NOMO-1 treated with dmso at 0.1 percent for 144 hours (cell line): Measurements from ENCODE around the gene DOCK1.

ENCODE experiments used
- DNase-seq: peaks from one replicate; lab custom pipeline; 2025; ENCODE audit not compliant: unreplicated experiment; lab: John Stamatoyannopoulos, UW

Gene DOCK1

GRCh38 chr10:127337801-127338200 lies 432.6 kb downstream of the DOCK1 start:
- DNase-seq = no peak

GRCh38 chr10:127338399-127339110 lies 433.3 kb downstream of the DOCK1 start:
- no peak for DNase-seq

- DNase-seq = no peak
Measured at GRCh38 chr10:127343821-127344220, 438.6 kb downstream of the DOCK1 start.

- DNase-seq = no peak
Measured at GRCh38 chr10:127344346-127344745, 439.1 kb downstream of the DOCK1 start.

DNA sequence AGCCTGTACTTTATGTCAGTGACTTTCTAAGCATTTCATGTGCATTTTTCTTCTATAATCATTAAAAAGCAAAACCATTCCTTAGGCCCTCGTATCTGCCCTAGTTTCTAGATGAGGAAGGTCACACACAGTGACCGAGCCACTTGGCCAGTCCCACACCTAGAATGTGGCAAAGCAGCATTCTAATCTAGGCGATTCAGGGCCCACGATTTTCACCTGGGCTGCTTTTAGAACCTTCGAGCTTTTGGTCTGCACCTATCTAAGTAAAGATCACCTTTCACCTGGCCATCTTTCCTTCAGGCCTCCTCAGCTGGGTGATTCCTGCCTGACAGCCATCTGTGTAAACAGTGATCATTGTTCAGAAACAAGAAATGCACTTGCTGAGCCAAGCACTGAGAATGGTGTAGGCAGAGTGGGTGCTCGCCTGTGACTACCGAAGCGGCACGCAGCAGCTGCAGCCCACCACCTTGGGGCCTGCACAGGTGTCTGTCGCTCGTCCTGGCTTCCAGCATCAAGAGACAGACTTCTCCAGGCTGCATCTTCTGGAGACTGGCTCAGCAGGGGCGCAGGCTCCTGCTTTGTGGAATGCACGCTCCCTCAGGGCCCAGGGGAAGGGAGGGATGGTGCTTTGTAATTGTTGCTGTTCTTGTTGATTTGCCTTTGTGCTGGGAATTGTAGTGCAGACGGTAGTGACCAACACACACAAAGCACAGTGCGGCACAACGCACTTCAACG lies 440.2 kb downstream of the DOCK1 start:
- DNase-seq = no peak

- no peak for DNase-seq
Measured at GRCh38 chr10:127346604-127347003, 441.4 kb downstream of the DOCK1 start.

GRCh38 chr10:127347202-127347959 lies 442.2 kb downstream of the DOCK1 start:
- DNase-seq = no peak

- DNase-seq = no peak
Measured at GRCh38 chr10:127349737-127350136, 444.5 kb downstream of the DOCK1 start.

DNA sequence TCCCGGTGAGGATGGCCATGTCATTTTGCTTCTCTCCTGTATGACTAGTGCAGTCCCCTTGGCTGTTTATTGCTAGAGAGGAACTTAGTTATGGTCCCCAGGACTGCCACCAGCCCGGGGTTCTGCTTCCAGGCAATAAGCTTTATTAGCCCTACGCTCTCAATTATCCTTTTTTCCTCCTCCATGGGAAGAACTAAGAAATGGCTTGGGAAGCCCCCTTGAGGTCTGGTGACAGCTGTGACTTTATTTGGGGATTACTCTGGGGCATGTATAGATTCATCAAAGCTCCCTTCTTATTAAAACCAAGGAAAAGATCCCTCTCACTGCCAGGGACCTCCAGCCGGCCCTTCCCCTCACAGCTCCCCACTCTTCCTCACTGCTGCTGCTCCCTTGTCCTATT lies 446.3 kb downstream of the DOCK1 start:
- DNase-seq = no peak

DNA sequence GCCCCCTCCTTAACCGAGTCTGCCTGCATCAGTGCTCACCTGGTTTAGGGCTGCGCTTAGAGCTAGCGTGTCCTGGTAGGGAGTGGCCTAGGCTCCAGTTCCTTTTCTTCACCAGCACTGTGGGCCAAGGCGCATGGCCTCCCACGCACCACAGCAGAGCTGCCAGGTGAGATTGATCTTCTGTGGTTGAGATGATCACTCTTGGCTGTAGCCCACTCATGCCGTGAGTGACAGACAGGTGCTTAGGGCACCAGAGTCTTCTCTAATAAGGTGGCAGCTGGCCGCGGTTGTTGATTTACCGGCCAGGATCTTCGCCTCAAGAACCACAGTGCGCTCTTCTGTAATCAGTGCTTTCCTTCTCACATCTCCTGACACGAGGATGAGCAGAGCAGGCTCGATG lies 448.3 kb downstream of the DOCK1 start:
- no peak for DNase-seq

- DNase-seq = no peak
Measured at GRCh38 chr10:127354255-127354654, 449.0 kb downstream of the DOCK1 start.

DNA sequence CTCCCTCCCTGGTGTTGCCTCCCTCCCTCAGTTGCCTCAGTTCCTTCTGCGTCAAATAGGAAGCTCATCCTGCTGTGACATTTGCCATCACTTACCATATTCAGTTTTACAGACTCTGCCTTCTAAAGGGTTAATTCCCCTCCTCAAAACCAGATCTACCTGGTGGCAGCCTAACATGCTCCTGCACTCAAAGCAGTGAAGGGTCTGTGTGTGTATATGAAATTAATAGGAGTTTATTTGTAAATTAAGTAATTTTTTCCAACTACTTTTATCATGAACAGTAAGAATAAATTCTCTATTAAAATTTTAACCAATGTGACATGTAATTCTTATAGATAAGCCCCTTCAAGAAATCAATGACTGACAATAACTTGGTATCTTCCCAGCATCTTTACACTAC lies 449.8 kb downstream of the DOCK1 start:
- no peak for DNase-seq

GRCh38 chr10:127356360-127356759 lies 451.1 kb downstream of the DOCK1 start:
- no peak for DNase-seq

DNA sequence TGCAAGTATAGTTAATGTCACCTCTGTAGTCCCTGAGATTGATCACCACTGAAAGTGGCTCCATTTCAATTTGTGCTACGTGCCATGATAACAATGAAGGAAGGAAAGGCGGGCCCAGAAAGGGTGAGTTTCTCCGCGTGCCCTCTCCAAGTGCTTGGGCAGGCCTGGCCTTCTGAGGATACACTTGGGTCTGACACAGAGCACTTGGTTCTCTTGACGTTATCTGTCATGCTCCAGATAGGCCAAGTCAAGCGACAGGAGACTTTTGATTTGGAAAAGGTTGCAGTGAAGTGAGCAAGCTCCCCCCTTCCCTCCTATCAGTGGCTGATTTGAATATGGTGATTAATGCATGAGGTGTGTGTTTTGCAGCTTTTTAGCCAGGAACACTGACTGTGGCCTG lies 452.0 kb downstream of the DOCK1 start:
- DNase-seq = no peak

GRCh38 chr10:127358337-127358736 lies 453.1 kb downstream of the DOCK1 start:
- no peak for DNase-seq

- no peak for DNase-seq
Measured at GRCh38 chr10:127364034-127364433, 458.8 kb downstream of the DOCK1 start.

DNA sequence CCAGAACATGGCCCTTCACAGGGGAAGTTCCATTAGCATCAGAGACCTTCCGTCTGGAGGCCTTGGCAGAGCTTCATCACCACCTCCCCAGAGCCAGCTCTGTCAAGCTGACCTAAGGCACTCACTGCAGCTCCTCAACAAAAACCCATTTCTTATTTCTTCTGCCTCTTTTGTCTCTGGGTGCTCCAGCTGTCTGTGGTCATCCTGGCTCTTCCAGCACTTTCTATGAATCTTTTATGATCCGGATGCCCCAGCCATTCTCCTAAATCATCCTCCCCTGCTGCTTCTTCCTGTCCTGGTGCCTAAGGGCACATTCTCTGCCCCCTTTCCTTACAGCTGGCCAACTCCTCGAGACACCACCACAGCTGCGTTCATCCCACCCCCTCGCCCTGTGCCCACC lies 462.9 kb downstream of the DOCK1 start:
- no peak for DNase-seq

DNA sequence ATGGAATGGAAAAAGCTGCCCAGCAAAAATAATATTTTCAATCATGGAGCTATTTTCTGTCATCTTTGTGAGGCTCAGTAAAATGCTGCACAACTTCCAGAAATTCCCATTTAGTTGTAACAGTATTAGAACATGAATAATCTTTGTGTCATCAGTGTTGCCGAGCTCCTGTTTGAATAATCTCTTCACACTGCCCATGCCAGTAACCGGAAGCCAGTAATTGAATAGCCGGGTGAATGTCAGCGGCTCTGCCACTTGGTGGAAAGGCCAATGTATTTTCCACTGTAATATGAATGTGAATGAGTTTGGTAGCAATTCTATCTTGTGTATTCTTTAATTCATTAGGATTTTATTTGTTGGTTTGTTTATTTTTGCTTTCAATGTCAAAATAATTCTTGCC lies 463.7 kb downstream of the DOCK1 start:
- no peak for DNase-seq

GRCh38 chr10:127370601-127371000 lies 465.4 kb downstream of the DOCK1 start:
- no peak for DNase-seq

GRCh38 chr10:127372361-127372760 lies 467.1 kb downstream of the DOCK1 start:
- DNase-seq = no peak

DNA sequence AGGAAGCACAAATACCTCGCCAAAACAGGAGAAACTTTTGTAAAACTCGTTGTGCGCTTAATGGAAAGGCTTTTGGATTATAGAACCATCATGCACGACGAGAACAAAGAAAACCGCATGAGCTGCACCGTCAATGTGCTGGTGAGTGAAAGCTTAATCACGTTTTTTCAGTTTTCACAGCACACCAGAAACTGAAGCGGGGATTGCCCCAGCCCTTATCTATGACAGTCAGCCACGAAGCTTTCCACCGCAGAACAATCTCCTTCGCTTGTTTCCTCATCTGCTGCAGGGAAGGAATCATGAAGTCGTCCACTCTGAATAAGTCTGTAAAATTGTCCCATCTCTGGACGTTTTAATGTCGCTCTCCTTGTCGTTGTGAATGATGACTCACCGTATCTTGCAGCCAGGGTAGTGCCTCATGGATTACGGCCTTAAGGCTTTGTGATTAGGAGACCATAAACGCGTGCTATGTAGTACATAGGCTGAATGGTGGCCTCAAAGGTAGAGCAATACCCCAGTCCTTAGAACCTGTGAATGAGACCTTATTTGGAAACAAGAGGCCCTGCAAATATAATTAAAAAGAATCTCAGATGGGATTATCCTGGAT lies 468.9 kb downstream of the DOCK1 start:
- no peak for DNase-seq

DNA sequence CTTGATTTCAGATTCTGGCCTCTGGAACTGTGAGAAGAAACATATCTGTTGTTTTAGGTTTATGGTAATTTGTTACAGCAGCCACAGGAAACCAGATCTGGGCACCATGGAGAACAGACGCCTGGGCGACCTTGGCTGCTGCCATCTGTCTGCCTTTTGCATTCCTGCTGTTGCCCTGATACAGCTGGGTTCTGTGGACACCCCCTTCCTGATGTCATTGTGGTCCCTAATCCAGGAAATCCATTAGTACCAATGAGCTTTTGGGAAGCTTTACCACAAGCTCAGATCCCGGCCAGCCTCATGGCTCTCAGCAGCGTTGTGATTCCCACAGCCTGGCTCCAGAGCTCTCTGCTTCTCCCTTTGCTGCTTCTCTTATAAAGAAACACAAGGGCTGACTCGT lies 469.7 kb downstream of the DOCK1 start:
- DNase-seq = no peak
